ENCODE measurements around the gene WIZ. TPM values are rescaled to one million over a fixed set of nuclear protein-coding genes. Genes with fewer than 3 reads are reported as not detected.
"Not testable (repeated sequence)": the region's sequence is repeated elsewhere in the genome, so short reads cannot be mapped to it uniquely, and the experiment has no call there.

The WIZ gene
- total RNA-seq, 2 donors from 2014 or later = 38.0 to 38.6 TPM

- H3K36me3 Mint-ChIP-seq (ENCODE audit: low read depth) = peaks cover 2% of the 10 kb centered on the region
- H3K27ac ChIP-seq (ENCODE audit: low read depth, low read length) = no peak overlapping the region
- no peaks in the 10 kb centered on the region for H3K27me3 ChIP-seq (ENCODE audit: control insufficient read depth, insufficient read depth, low read length, poor library complexity, severe bottlenecking)
- peaks cover 52% of the 10 kb centered on the region for H3K9me3 Mint-ChIP-seq
- H3K9me3 ChIP-seq (ENCODE audit: control insufficient read depth, low read length) = peaks cover 6% of the 10 kb centered on the region
- no peaks in the 10 kb centered on the region for H3K4me1 ChIP-seq (ENCODE audit: control insufficient read depth, insufficient read depth, low read length)
- no peak overlapping the region for H3K9ac ChIP-seq (ENCODE audit: extremely low read depth, low read length, poor library complexity, severe bottlenecking)
- no peak for DNase-seq
- H3K27me3 Mint-ChIP-seq (ENCODE audit: insufficient read depth) = no peaks in the 10 kb centered on the region
- WGBS, 2 experiments (ENCODE audit: insufficient coverage in 1 of 2, insufficient read length in 1 of 2) = 85% methylated on average over 1 of the region's 1 CpG; no CpG with 5 or more reads in 1 of the 2 experiments
- H3K4me1 Mint-ChIP-seq = no peaks in the 10 kb centered on the region
- TF ChIP-seq, protein P1, sequence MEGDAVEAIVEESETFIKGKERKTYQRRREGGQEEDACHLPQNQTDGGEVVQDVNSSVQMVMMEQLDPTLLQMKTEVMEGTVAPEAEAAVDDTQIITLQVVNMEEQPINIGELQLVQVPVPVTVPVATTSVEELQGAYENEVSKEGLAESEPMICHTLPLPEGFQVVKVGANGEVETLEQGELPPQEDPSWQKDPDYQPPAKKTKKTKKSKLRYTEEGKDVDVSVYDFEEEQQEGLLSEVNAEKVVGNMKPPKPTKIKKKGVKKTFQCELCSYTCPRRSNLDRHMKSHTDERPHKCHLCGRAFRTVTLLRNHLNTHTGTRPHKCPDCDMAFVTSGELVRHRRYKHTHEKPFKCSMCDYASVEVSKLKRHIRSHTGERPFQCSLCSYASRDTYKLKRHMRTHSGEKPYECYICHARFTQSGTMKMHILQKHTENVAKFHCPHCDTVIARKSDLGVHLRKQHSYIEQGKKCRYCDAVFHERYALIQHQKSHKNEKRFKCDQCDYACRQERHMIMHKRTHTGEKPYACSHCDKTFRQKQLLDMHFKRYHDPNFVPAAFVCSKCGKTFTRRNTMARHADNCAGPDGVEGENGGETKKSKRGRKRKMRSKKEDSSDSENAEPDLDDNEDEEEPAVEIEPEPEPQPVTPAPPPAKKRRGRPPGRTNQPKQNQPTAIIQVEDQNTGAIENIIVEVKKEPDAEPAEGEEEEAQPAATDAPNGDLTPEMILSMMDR (conservative IDR thresholded peaks at IDR 0.05) = no peak
- no peak overlapping the region for H3K27ac Mint-ChIP-seq
- H3K4me3 Mint-ChIP-seq = no peak overlapping the region
- no peak overlapping the region for H3K4me3 ChIP-seq (ENCODE audit: low read length)
- H3K36me3 ChIP-seq (ENCODE audit: control insufficient read depth, insufficient read depth, low read length) = no peaks in the 10 kb centered on the region
These were observed 45.4 kb upstream of the WIZ start for GRCh38 chr19:15495151-15495550.

DNA sequence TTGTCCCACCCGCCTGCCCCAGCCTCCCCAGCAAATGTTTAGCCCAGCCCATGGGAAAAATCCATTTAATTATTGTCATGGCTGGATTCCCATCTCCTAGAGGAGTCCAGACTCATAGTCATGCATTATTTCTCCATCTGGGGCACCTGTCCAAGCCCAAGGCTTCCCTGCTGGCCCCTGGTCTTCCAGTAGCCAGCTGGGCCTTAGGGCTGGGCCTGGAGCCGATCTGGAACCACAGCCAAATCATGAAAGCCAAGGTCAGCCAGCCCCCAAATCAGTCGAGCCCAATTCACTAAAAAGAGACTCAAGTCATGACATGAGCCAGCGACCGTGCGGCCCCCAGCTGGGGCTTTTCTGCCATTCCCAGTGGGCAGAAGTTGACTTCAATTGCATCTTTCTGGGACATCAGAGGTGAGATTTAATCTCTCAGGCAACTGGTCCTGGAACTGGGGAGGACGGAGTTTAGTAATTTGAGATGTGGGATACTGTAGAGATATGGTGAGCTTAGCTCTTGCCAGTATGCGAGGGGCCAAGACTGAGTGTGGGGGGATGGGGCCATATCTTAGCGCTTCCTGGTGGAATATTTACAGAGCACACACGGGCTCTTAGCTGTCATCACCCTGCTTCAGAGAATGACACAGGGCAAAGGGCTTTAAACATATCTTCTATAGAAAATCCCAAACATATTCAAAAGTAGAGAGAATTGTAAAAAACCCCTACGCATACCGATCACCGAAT is 38.9 kb upstream of the WIZ start:
- no peaks in the 10 kb centered on the region for H3K4me1 Mint-ChIP-seq
- TF ChIP-seq, protein P1 (conservative IDR thresholded peaks at IDR 0.05) = no peak
- H3K27me3 Mint-ChIP-seq (ENCODE audit: insufficient read depth) = no peaks in the 10 kb centered on the region
- Histone ChIP-seq H3K27me3 (ENCODE audit: control insufficient read depth, insufficient read depth, low read length, poor library complexity, severe bottlenecking) (no peaks in the 10 kb centered on the region), H3K27ac (ENCODE audit: low read depth, low read length) (no peak overlapping the region), H3K36me3 (ENCODE audit: control insufficient read depth, insufficient read depth, low read length) (no peaks in the 10 kb centered on the region), H3K9ac (ENCODE audit: extremely low read depth, low read length, poor library complexity, severe bottlenecking) (no peak overlapping the region), H3K4me1 (ENCODE audit: control insufficient read depth, insufficient read depth, low read length) (no peaks in the 10 kb centered on the region), H3K4me3 (ENCODE audit: low read length) (no peak overlapping the region), H3K9me3 (ENCODE audit: control insufficient read depth, low read length) (peaks cover 27% of the 10 kb centered on the region)
- H3K27ac Mint-ChIP-seq = no peak overlapping the region
- 84 to 85% methylated on average over 7 to 13 of the region's 13 CpGs for WGBS, 2 experiments (ENCODE audit: insufficient coverage in 1 of 2, insufficient read length in 1 of 2)
- no peak overlapping the region for H3K4me3 Mint-ChIP-seq
- no peak for DNase-seq
- H3K9me3 Mint-ChIP-seq = peaks cover 60% of the 10 kb centered on the region
- no peaks in the 10 kb centered on the region for H3K36me3 Mint-ChIP-seq (ENCODE audit: low read depth)

GRCh38 chr19:15487038-15487437 is 37.3 kb upstream of the WIZ start:
- no peaks in the 10 kb centered on the region for H3K36me3 Mint-ChIP-seq (ENCODE audit: low read depth)
- Histone ChIP-seq H3K9ac (ENCODE audit: extremely low read depth, low read length, poor library complexity, severe bottlenecking) (no peak overlapping the region), H3K4me1 (ENCODE audit: control insufficient read depth, insufficient read depth, low read length) (no peaks in the 10 kb centered on the region), H3K27ac (ENCODE audit: low read depth, low read length) (no peak overlapping the region), H3K36me3 (ENCODE audit: control insufficient read depth, insufficient read depth, low read length) (no peaks in the 10 kb centered on the region), H3K9me3 (ENCODE audit: control insufficient read depth, low read length) (peaks cover 34% of the 10 kb centered on the region), H3K4me3 (ENCODE audit: low read length) (no peak overlapping the region), H3K27me3 (ENCODE audit: control insufficient read depth, insufficient read depth, low read length, poor library complexity, severe bottlenecking) (no peaks in the 10 kb centered on the region)
- DNase-seq = no peak
- no peaks in the 10 kb centered on the region for H3K4me1 Mint-ChIP-seq
- H3K27ac Mint-ChIP-seq = no peak overlapping the region
- H3K9me3 Mint-ChIP-seq = peaks cover 61% of the 10 kb centered on the region
- H3K4me3 Mint-ChIP-seq = no peak overlapping the region
- 75% methylated on average over 2 to 4 of the region's 4 CpGs for WGBS, 2 experiments (ENCODE audit: insufficient coverage in 1 of 2, insufficient read length in 1 of 2)
- peaks cover 2% of the 10 kb centered on the region for H3K27me3 Mint-ChIP-seq (ENCODE audit: insufficient read depth)
- TF ChIP-seq, protein P1 (conservative IDR thresholded peaks at IDR 0.05) = no peak

DNA sequence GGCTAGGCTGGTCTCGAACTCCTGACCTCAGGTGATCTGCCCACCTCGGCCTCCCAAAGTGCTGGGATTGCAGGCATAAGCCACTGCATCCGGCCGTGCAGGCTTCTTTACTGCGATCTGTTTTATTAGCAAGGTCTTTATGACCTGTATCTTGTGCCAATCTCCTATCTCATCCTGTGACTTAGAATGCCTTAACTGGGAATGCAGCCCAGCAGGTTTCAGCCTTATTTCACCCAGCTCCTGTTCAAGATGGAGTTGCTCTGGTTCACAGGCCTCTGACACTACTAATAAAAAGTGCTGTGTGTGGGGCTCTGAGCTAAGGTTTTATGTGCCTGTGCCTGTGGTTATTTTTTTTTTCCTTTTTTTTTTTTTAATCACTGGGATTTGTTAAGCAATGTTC is 36.0 kb upstream of the WIZ start:
- H3K9me3 Mint-ChIP-seq = peaks cover 70% of the 10 kb centered on the region
- not testable (repeated sequence) for DNase-seq; H3K36me3 ChIP-seq (ENCODE audit: control insufficient read depth, insufficient read depth, low read length); H3K4me3 ChIP-seq (ENCODE audit: low read length); H3K27me3 Mint-ChIP-seq (ENCODE audit: insufficient read depth); H3K4me1 ChIP-seq (ENCODE audit: control insufficient read depth, insufficient read depth, low read length); H3K4me1 Mint-ChIP-seq; H3K4me3 Mint-ChIP-seq; H3K27ac Mint-ChIP-seq; H3K9ac ChIP-seq (ENCODE audit: extremely low read depth, low read length, poor library complexity, severe bottlenecking); H3K27ac ChIP-seq (ENCODE audit: low read depth, low read length); H3K36me3 Mint-ChIP-seq (ENCODE audit: low read depth); H3K27me3 ChIP-seq (ENCODE audit: control insufficient read depth, insufficient read depth, low read length, poor library complexity, severe bottlenecking)
- peaks cover 34% of the 10 kb centered on the region for H3K9me3 ChIP-seq (ENCODE audit: control insufficient read depth, low read length)
- 81 to 98% methylated on average over 5 of the region's 5 CpGs for WGBS, 2 experiments (ENCODE audit: insufficient coverage in 1 of 2, insufficient read length in 1 of 2)

GRCh38 chr19:15480996-15481395 is 31.2 kb upstream of the WIZ start:
- not testable (repeated sequence) for DNase-seq; H3K36me3 Mint-ChIP-seq (ENCODE audit: low read depth); H3K27me3 Mint-ChIP-seq (ENCODE audit: insufficient read depth); H3K4me1 Mint-ChIP-seq; H3K4me1 ChIP-seq (ENCODE audit: control insufficient read depth, insufficient read depth, low read length); H3K4me3 Mint-ChIP-seq; H3K4me3 ChIP-seq (ENCODE audit: low read length); H3K9ac ChIP-seq (ENCODE audit: extremely low read depth, low read length, poor library complexity, severe bottlenecking); H3K27ac ChIP-seq (ENCODE audit: low read depth, low read length); H3K36me3 ChIP-seq (ENCODE audit: control insufficient read depth, insufficient read depth, low read length); H3K27ac Mint-ChIP-seq; H3K27me3 ChIP-seq (ENCODE audit: control insufficient read depth, insufficient read depth, low read length, poor library complexity, severe bottlenecking)
- 67 to 86% methylated on average over 1 to 4 of the region's 7 CpGs for WGBS, 2 experiments (ENCODE audit: insufficient coverage in 1 of 2, insufficient read length in 1 of 2)
- peaks cover 73% of the 10 kb centered on the region for H3K9me3 Mint-ChIP-seq
- H3K9me3 ChIP-seq (ENCODE audit: control insufficient read depth, low read length) = peaks cover 14% of the 10 kb centered on the region

Measured in endodermal cell (in vitro differentiated cells).